Activated effector memory CD4-positive, alpha-beta T cell treated with anti-CD3 and anti-CD28 coated beads, Interleukin-2, amount 50 U/mL, for 16 hours (primary cell): ENCODE measurements around the gene MAPK11.
A peak's percentile ranks its signal among the peaks of the same experiment; 100 is the strongest.

ENCODE experiments used
- DNase-seq: peaks from one replicate; pipeline ENCODE4 v3.0.0-alpha.2; 2020

Gene MAPK11

DNA sequence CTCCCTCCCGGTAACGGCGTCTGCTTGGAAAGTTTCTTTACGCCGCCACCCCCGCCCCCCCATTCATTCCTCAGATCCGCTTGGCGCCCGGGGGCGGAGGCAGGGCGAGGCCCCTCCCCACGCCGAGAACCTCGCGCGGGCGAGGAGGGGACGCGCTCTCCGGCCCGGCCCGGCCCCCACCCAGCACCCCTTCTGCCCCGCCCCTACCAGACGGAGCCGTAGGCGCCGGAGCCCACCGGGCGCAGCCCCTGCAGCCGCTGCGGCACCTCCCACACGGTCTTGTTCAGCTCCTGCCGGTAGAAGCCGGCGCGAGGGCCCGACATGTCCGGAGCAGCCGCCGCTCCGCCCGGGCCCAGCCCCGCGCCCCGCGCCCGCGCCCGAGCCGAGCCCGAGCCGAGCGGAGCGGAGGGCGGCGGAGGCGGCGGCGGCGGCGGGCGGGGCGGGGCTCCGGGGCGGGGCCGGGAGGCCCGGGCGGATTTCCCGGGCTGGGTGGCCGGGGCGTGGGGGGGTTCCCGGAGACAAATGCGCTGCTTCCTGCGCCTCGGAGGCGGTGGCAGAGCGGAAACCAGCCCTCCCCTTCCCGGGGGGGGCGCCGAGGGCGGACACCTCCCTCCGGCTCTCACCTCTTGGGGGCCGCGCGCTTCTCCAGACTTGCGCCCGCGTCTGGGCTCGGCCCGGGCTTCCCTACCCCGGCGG, at the start of gene MAPK11:
MAPK11 (minus strand) TSS at position 411 of the 696 bp plus-strand sequence; CDS start at position 323, 88 bp downstream.
- DNase-seq, result peak; percentile 92

DNA sequence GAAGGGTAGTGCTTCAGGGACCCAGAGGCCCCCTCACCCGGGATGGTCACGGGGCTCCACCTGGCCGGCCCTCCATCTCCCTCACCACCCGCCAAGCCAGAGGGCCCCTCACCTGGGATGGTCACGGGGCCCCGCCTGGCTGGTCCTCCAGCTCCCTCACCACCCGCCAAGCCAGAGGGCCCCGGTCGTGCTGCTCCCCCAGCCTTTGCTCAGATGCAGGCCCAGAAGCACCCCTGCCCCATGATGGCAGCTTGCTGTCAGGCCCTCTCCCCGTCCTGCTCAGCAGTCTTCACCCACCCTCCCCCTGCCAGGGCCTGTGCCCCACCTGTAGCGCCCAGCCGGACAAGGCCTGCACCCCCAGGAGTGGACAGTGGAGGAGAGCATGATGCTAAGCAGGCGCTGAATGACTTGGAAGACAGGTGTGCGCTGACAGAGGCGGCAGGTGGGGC, 49.3 kb upstream of the MAPK11 start:
- DNase-seq, result no peak

DNA sequence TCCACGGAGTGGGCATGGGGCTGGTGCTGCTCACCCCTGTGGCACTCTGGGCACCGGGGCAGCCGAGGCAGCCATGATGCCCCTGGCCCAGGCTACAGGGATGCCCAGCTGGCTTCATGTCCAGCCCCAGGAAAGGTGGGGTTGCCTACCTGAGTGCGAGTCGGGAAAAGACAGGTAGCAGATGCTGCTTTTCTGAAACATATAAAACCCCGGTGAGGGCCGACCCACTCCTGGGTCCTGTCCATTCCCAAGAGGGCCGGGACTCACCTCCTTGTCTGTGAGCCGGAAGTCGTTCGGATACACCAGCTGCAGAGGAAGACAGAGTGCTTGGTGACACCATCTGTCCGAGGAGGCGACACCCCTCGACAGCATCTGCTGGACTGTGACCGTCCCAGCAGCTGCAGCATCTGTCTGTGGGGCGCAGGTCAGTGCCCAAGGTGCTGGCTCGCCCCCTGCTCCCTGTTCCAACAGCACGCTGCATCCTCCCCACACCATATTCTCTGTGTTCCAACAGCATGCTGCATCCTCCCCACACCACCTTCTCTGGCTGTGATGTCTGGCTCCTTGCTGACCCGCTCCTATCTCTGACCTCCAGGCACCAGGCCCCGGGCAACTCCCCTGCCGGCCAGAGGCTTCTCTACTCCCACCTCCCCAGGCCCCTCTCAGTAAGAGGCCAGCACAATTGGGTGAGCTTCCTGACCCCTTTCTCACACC, 48.7 kb upstream of the MAPK11 start:
- no peak for DNase-seq

DNA sequence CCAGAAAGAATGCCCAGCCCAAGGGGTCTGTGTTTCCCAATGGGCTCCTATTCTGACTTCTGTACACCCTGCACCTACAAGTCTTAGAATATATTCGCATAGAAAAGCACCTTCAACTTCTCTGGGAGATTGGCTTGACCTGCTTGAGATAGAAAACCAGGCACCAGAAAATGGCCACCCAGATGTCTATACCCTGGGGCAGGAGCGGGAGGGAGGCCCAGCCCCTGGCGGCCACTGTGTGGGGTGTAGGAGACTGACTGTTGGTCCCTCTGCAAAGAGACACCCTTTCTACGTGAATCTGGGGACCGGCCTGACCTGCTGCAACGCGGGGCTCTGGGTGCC, 48.1 kb upstream of the MAPK11 start:
- no peak for DNase-seq

DNA sequence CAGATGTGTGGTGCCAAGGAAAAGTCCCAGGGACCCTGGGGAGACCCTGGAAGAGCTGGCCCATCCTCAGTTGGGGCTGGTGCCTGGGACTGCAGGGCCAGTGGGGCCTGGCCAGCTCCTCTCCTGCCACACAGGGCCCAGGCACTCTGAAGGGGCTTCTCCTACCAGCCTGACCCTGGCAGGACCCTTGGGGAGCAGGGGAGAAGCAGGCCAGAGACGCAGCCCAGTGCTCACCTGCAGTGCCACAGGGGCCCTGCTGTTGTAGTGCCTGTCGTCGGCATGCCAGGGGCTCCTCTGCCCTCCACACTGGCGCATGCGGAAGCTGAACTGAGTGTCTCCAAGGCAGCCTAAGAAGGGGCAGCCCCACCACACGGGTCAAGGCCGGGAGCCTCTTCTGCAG, 47.5 kb upstream of the MAPK11 start:
- no peak for DNase-seq

DNA sequence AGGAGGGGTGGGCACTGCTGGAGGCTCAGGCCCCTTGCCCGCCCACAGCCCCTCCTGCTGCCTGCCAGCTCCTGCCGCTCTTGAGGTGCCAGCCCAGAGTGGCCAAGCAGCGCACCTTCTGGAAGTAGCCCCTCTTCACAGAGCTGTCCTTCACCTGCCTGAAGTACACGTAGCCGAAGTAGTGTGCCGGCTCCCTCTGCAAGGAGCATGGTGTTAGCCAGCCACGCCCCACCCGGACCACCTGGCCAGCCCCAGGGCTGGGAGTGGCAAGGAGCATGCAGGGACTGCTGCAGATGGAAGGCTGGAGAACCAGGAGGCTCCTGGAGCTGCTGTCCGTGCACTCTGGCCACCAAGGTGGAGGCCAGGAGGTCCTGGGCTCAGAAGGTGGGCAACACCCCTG, 47.0 kb upstream of the MAPK11 start:
- DNase-seq, result no peak

DNA sequence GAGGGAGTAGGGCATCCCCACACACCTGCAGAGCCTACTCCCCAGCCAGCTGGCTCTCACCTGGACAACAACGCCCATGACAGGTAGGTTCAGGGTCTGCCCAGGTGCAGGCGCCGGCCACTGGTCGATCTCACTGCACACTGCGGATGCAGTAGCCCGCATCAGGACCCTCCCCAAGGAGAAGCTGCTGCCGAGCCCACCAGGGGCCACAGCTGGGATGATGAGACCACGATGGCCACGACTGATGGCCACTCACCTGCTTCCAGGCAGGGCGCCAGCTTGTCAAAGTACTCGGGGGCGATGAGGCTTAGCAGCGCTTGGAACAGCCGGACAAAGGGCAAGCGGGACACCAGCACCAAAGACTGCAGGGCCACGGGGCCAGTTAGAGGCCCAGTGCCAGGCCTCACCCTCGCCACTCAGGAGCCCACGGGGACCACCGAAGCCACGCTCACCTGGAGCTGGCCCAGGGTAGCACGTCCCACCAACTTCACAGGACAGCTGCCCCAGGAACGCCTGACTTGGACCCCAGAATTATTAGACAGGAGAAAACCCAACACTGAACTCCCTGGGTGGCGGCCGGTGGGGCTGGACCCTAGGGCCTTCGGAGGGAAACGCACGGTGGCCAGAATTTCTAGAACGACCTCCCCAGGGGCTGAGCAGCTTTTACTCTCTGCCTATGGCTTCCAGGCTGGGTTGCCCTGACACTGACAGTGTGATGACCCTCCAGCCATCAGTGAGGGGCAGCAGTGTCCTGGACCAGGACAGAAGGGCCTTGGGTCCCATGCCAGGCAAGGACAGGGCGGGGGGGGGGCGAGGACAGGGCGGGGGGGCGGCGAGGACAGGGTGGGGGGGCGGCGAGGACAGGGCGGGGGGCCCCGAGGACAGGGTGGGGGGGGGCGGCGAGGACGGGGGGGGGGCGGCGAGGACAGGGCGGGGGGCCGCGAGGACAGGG, 46.2 kb upstream of the MAPK11 start:
- no peak for DNase-seq

DNA sequence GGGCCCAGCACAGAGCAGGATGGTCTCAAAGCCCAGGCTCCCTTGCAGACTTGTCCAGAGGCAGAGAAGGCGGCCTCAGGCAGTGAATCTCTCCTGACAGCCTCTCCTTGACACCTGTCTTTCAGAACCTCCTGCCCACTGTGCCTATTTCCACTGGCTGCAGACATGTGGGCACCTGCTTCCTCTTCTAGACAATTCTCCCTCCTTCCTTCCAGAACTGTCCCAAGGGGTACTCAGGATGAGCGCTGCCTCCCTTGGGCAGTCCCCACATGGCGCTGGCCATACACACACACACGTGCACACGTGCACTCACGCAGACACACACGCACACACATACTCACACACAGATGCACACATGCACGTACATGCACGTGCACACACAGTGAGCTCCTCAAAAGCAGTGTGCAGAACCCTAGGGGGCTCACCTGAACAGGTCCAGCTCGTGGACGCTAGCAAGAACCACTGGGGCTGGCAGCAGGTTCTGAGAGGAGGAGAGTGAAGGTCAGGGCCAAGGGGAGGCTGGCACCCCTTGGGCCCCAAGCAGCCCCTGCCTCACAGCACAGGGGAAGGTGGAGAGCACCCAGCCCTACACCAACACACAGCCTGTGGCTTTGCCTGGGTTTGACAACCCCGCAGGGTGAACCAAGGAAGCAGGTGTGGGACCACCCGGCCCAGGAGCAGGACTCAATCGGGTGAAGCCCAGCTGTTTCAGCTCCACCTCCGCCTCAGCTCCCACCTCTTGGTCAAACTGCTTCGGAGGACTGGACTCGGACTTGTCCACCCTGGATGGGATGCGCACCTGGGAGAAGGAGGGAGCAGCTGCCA, 45.3 kb upstream of the MAPK11 start:
- no peak for DNase-seq

DNA sequence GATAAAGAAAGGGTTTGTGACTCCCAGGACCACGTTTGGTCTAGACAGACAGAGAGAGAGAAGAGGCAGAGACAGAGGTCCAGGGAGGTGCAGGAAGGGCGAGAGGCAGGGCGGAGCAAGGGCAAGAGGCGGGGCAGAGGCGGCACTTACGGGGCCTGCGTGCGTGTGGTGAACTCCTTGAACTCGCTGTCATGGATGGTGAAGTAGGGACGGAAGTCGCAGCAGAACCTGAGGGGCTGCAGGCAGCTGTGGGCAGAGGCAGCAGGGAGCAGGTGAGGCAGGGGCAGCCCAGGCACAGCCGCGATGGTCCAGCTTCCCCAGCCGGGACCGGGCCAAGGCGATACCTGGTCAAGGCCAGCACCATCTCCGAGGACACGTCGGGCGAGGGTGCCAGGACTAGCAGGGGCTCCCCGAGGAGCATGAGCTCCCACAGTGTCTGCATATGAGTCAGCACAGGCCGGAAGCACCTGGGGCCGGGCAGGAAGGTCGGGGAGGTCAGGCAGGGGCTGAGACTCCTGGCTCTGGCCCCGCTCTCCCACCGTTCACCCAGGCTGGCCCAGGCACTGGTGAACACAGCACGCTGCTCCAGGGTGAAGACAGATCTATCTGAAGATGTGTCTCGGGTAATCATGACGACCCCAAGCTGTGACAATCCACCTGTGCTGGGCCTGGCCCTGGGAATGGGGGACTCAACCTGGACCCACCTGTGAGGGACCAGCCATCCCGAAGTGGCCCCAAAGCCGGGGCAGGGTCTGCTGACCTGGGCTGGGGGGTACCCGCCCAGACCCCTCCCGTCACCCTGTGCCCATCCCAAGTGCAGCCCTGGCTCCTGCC, 44.5 kb upstream of the MAPK11 start:
- peak; percentile 88 for DNase-seq

DNA sequence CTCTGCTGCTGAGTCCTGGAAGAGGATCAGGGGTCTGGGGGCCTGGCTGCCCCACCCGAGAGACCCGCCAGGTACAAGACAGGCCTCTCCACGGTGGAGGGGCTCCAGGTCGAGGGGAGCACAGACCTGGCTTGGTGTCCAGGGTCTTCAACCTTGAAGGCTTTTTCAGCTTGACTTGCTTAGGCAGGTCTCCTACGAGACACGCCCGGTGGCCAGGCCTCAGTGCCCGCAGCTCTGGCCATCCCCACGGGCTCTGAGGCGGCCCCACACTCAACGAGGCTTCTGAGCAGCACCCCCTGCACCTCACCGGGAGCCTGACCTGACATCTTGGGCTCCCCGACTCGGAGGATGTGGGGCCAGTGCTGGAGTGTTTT, 43.9 kb upstream of the MAPK11 start:
- no peak for DNase-seq

DNA sequence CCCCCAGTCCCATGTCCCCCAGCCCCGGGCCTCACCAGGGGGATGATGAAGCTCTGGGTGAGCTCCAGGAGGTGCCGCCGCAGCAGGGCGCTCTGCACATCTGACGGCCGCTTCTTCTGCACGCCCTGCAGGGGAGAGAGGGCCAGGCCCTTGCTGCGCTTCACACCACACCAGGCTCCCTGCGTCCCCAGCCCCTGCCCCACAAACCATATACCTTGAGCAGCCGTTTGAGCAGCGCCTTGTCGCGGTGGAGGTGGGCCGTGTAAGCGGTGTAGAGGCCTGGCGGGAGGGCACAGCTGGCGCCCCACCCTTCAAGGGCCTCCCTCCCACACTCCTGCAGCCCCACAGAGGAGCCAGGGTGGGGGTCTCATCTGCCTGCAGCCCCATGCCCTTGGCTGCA, 43.4 kb upstream of the MAPK11 start:
- peak; percentile 60 for DNase-seq

DNA sequence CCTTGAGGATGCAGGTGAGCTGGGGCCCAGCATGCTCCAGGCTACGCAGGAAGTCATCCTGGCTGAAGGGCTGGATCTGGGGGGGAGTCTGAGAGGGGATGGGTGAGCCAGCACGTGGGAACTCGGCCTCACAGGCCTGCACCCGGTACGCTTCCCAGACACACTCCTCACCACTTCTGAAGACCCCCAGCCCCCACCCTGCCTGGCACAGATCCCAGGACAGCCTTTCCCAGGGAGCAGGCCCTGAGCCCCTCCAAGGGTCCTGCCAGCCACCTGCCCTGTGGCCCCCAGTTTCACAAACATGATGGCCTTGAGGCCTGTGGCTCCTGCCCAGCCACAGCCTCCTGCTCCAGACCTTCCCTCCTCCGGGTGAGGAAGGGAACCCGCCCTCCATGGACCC, 42.8 kb upstream of the MAPK11 start:
- DNase-seq, result no peak

DNA sequence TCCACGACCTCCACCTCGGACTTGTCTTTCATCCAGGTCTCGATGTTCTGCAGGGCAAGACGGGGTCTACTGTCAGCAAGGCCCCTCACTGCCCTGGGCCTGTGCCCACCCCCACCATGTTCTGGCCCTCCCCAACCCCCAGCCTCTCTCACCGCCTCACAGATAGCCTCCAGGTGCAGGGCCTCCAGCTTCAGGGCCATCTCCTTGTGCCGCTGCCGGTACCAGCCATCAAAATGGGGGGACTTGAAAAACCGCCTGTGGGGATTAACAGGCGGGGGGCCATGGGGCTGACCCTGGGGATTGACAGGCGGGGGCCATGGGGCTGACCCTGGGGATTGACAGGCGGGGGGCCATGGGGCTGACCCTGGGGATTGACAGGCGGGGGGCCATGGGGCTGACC, 42.2 kb upstream of the MAPK11 start:
- DNase-seq, result no peak

DNA sequence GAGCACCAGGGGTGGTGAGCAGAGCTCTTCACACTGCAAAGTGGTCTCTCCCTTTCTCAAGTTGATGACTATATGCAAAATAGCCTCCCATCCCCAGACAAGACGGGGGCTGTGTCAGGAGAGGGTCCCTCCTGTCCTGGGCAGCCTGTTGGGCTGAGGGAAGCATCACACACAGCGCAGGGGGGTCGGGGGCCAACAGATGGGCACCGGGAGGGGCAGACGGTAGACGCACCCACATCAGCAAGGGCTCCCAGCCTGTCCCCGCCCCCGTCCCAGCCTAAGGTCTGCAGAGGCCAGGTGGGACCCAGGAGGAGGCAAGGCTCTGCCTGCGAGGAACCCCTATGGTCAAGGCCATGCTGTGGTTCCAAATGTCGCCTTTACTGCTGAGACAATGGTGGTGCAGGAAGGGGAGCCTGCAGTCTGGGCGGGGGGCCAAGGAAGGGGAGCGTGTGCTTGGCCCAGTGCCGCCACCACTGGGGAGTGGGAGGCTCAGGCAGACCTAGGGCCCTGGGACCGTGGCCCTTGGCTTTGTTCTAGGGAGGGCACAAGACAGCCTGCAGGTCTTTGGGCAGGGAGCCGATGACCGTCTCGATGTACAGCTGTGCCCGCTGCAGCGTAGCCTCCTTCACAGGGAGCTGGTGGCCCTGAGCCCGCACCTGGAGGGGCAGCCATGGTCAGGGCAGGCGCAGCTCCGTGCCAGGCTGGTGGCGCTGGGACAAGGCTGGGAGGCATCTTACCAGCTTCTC, 41.6 kb upstream of the MAPK11 start:
- no peak for DNase-seq

DNA sequence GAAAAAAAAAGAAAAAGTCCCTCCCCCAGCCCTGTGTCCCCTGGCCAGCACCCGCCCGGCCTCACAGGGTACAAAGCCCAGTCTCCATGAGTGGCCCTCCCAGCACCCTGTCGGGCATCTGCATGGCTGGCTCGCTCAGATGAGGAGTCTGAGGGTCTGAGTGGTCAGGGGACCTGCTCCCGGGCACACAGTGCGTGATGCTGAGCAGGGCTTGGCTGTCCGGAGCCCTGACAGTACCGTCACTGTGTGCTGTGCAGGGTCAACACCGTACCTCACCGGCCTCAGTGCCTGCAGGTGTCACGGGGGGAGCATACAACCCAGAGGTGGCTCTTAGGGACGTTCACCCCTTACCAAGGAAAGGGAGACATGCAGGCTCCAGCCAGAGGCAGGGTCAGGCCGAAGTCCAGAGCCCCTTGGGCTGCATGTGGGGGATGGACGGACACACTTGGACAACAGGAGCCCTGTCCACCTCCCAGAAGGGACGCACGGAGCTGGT, 40.8 kb upstream of the MAPK11 start:
- no peak for DNase-seq

DNA sequence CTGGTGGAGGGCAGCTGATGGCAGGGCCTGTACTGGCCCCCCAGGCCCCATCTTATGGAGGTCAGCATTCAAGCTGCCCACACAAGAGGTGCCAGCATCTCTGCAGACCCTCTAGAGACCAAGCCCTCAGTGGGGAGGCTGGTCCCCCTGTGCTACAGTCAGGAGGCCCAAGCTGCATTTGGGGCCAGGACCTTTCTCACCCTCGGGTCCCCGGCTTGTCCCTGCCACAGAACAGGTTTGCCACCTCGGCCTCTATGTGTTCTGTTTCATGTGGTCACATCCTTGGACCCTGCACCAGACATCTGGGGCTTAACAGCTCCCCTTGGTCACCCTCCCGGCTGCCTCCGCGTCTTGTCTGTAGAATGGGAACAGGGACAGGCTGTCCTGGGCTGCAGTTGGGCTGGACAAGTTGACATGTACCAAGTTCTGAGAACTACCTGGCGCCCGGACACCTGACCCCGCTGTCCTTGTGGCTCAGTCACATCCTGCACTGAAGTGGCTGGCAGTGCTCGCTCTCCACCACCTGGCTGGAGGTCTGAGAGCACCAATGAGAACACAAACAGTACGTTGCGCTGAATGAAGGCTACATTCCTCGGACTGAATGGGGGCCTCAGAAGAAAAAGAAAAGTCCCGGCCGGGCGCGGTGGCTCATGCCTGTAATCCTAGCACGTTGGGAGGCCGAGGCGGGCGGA, 40.0 kb upstream of the MAPK11 start:
- no peak for DNase-seq

DNA sequence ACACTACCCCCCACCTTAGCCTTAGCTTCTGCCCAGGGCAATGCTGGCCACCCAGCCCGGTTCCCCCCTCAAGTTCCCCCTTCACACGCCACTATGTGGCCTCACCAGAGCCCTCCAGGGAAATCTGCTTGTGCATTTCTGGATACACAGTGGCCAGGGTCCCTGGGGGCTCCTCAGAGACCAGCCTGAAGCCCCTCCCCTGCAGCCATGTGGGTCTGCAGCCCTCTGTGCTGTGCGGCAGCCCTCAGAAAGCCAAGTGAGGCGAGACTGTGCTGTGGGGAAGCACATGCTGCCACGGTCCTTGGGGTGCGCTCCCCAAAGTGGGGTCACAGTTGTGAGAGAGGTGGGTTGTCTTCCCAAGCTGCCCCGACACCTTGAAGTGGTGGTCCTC, 39.4 kb upstream of the MAPK11 start:
- DNase-seq, result no peak

DNA sequence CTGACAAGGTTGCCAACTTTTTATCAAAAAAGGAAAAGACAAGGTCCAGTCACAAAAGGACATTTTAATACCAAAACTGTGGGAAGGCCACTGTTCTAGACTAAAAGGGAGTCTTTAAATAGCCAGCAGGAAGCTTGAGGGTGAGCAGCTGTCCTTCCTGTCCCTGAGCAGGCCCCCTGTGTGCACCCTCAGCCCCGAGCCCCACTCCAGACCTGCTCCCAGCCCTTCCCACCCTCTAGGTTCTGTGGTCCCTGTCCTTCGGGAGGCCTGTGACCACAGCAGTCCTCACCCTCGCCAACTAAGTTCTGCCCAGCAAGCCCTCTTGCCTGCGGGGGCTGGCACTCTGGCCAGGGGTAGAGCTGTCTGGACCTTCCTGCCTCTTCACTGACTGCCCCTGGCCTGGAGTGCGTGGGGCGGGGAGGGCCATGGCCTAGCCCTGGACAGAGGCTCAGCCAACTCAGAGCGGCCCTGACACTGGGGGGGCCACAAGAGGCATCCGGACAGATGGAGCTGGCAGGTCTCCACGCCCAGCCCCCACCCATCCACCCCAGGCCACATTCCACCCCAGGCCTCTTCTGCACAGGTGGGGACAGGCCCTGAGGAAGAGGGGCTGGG, 38.9 kb upstream of the MAPK11 start:
- no peak for DNase-seq

DNA sequence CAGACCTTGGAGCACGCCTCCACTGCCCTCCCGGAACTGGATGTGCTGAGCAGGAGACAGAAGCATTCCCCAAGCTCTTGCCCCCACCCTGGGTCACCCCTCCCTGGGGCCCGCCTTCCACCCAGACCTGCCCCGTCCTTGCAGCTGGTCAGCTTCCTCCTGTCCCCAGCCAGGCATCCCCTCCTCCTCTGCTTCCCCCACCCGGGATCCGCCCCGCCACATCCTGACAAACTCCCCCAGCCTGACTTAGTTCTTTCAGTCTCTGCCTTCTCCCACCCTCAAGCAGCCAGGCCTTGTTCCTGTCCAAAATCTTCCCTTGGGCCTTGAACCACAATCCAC, 38.4 kb upstream of the MAPK11 start:
- no peak for DNase-seq
